Measurements from ENCODE around the gene HIPK2.

HIPK2 gene

GRCh38 chr7:139655305-139655704 is 122.5 kb downstream of the HIPK2 start:
- DNase-seq (ENCODE audit: extremely low spot score): no peak
- no peak for TF ChIP-seq PKNOX1 (IDR thresholded peaks at IDR 0.05)
- no peak for TF ChIP-seq LEF1 (IDR thresholded peaks at IDR 0.05; ENCODE audit: borderline replicate concordance)
- TF ChIP-seq CTBP1 (IDR thresholded peaks at IDR 0.05; ENCODE audit: borderline replicate concordance): no peak
- TF ChIP-seq FOXK2 (IDR thresholded peaks at IDR 0.05): no peak
- TF ChIP-seq ELF4 (IDR thresholded peaks at IDR 0.05): no peak
- TF ChIP-seq SP1 (IDR thresholded peaks at IDR 0.05): no peak
- TF ChIP-seq ARNT (IDR thresholded peaks at IDR 0.05): no peak
- TF ChIP-seq TARDBP (IDR thresholded peaks at IDR 0.05): no peak
- no peak for TF ChIP-seq HDGF (IDR thresholded peaks at IDR 0.05; ENCODE audit: borderline replicate concordance)
- TF ChIP-seq SUZ12 (IDR thresholded peaks at IDR 0.05): no peak
- no peak for TF ChIP-seq FOXA1 (IDR thresholded peaks at IDR 0.05)
- CTCF ChIA-PET: no interaction called here
- POLR2A ChIA-PET: no interaction called here

GRCh38 chr7:139654276-139655181 is 123.3 kb downstream of the HIPK2 start:
- DNase-seq (ENCODE audit: extremely low spot score): no peak
- ChIA-PET CTCF (no interaction called here), POLR2A (no interaction called here)
- no peak for TF ChIP-seq ZNF384 (IDR thresholded peaks at IDR 0.05)
- no peak for TF ChIP-seq LEF1 (IDR thresholded peaks at IDR 0.05; ENCODE audit: borderline replicate concordance)
- TF ChIP-seq SP1 (IDR thresholded peaks at IDR 0.05): no peak
- no peak for TF ChIP-seq FOXA1 (IDR thresholded peaks at IDR 0.05)
- TF ChIP-seq L3MBTL2 (conservative IDR thresholded peaks at IDR 0.05): no peak
- TF ChIP-seq PKNOX1 (IDR thresholded peaks at IDR 0.05): no peak
- no peak for TF ChIP-seq HDGF (IDR thresholded peaks at IDR 0.05; ENCODE audit: borderline replicate concordance)
- no peak for TF ChIP-seq BHLHE40 (IDR thresholded peaks at IDR 0.05; ENCODE audit: borderline replicate concordance)
- no peak for TF ChIP-seq SUZ12 (IDR thresholded peaks at IDR 0.05)
- TF ChIP-seq ELF4 (IDR thresholded peaks at IDR 0.05): no peak
- no peak for TF ChIP-seq NFRKB (IDR thresholded peaks at IDR 0.05)
- no peak for TF ChIP-seq FOXK2 (IDR thresholded peaks at IDR 0.05)
- TF ChIP-seq FOXM1 (IDR thresholded peaks at IDR 0.05; ENCODE audit: borderline replicate concordance): no peak
- no peak for TF ChIP-seq ARNT (IDR thresholded peaks at IDR 0.05)
- TF ChIP-seq CTBP1 (IDR thresholded peaks at IDR 0.05; ENCODE audit: borderline replicate concordance): no peak
- no peak for TF ChIP-seq TARDBP (IDR thresholded peaks at IDR 0.05)

- POLR2A ChIA-PET: no interaction called here
- DNase-seq (ENCODE audit: extremely low spot score): no peak
- TF ChIP-seq ARNT (IDR thresholded peaks at IDR 0.05) (no peak), ZNF384 (IDR thresholded peaks at IDR 0.05) (no peak), SP1 (IDR thresholded peaks at IDR 0.05) (no peak), FOXA1 (IDR thresholded peaks at IDR 0.05) (no peak), L3MBTL2 (conservative IDR thresholded peaks at IDR 0.05) (no peak), SUZ12 (IDR thresholded peaks at IDR 0.05) (no peak), BHLHE40 (IDR thresholded peaks at IDR 0.05; ENCODE audit: borderline replicate concordance) (no peak), TARDBP (IDR thresholded peaks at IDR 0.05) (no peak), HDGF (IDR thresholded peaks at IDR 0.05; ENCODE audit: borderline replicate concordance) (no peak), LEF1 (IDR thresholded peaks at IDR 0.05; ENCODE audit: borderline replicate concordance) (no peak), ELF4 (IDR thresholded peaks at IDR 0.05) (no peak), CTBP1 (IDR thresholded peaks at IDR 0.05; ENCODE audit: borderline replicate concordance) (no peak), PKNOX1 (IDR thresholded peaks at IDR 0.05) (no peak), NFRKB (IDR thresholded peaks at IDR 0.05) (no peak), FOXK2 (IDR thresholded peaks at IDR 0.05) (no peak), FOXM1 (IDR thresholded peaks at IDR 0.05; ENCODE audit: borderline replicate concordance) (no peak)
- CTCF ChIA-PET: interaction anchor here (1.2 to 1.3 kb wide), 2 partner anchors 14 to 18 kb away, joined by 3 to 4 read pairs; no protein-coding TSS in a partner anchor
Measured at GRCh38 chr7:139651914-139652313, 125.9 kb downstream of the HIPK2 start.

GRCh38 chr7:139651308-139651707 is 126.5 kb downstream of the HIPK2 start:
- ChIA-PET POLR2A (no interaction called here), CTCF (interaction anchor here (1.1 to 1.3 kb wide), 4 partner anchors 9 to 19 kb away, joined by 3 to 6 read pairs (median 4); no protein-coding TSS in a partner anchor)
- TF ChIP-seq FOXM1 (IDR thresholded peaks at IDR 0.05; ENCODE audit: borderline replicate concordance): no peak
- TF ChIP-seq FOXA1 (IDR thresholded peaks at IDR 0.05): no peak
- TF ChIP-seq SUZ12 (IDR thresholded peaks at IDR 0.05): no peak
- TF ChIP-seq SP1 (IDR thresholded peaks at IDR 0.05): no peak
- no peak for TF ChIP-seq LEF1 (IDR thresholded peaks at IDR 0.05; ENCODE audit: borderline replicate concordance)
- no peak for TF ChIP-seq BHLHE40 (IDR thresholded peaks at IDR 0.05; ENCODE audit: borderline replicate concordance)
- TF ChIP-seq CTBP1 (IDR thresholded peaks at IDR 0.05; ENCODE audit: borderline replicate concordance): no peak
- no peak for TF ChIP-seq ELF4 (IDR thresholded peaks at IDR 0.05)
- DNase-seq (ENCODE audit: extremely low spot score): no peak

- POLR2A ChIA-PET: no interaction called here
- CTCF ChIA-PET: interaction anchor here (0.6 to 1.3 kb wide), 4 partner anchors 8 to 103 kb away, joined by 4 to 6 read pairs (median 4); no protein-coding TSS in a partner anchor
- TF ChIP-seq BHLHE40 (IDR thresholded peaks at IDR 0.05; ENCODE audit: borderline replicate concordance) (no peak), ARNT (IDR thresholded peaks at IDR 0.05) (no peak)
- DNase-seq (ENCODE audit: extremely low spot score): no peak
Measured at GRCh38 chr7:139650429-139651100, 127.2 kb downstream of the HIPK2 start.

Data from HEK293T (cell line).